ENCODE measurements around the gene EFNA3. TPM values are rescaled to one million over a fixed set of nuclear protein-coding genes. Genes with fewer than 3 reads are reported as not detected.
"Not testable (repeated sequence)": the region's sequence is repeated elsewhere in the genome, so short reads cannot be mapped to it uniquely, and the experiment has no call there.

The EFNA3 gene
- total and polyA plus RNA-seq, 4 donors: 0.41 to 3.2 (median 1.8) TPM; not detected in 1

GRCh38 chr1:155108296-155108695 lies 29.7 kb downstream of the EFNA3 start:
- DNase-seq: no peak
- WGBS, 2 donors: 74 to 75% methylated on average over 5 of the region's 5 CpGs
- peaks cover 0 to 2% of the 10 kb centered on the region in 2 donors for H3K27me3 ChIP-seq (ENCODE audit: control insufficient read depth in 1 of 2, insufficient read depth in 2 of 2, low read length in 1 of 2)
- no peaks in the 10 kb centered on the region for H3K9me3 ChIP-seq (ENCODE audit: control insufficient read depth, low read length)
- H3K36me3 ChIP-seq (ENCODE audit: control insufficient read depth in 1 of 2, insufficient read depth in 2 of 2, low read length in 1 of 2): no peaks in the 10 kb centered on the region
- no peaks in the 10 kb centered on the region for H3K4me1 ChIP-seq (ENCODE audit: control insufficient read depth in 1 of 2, insufficient read depth in 2 of 2, low read length in 2 of 2)
- H3K4me3 ChIP-seq (ENCODE audit: low read length in 2 of 2): no peak overlapping the region
- no peak for ATAC-seq (ENCODE audit: low FRiP score)
- intact Hi-C loops (cut with DNase I): no loop called here
- no peak overlapping the region for H3K27ac ChIP-seq (ENCODE audit: low read depth in 1 of 2, low read length in 2 of 2)

GRCh38 chr1:155110381-155110780 lies 31.7 kb downstream of the EFNA3 start:
- Histone ChIP-seq H3K27me3 (ENCODE audit: control insufficient read depth in 1 of 2, insufficient read depth in 2 of 2, low read length in 1 of 2) (peaks cover 0 to 2% of the 10 kb centered on the region in 2 donors), H3K9me3 (ENCODE audit: control insufficient read depth, low read length) (no peaks in the 10 kb centered on the region), H3K4me3 (ENCODE audit: low read length in 2 of 2) (no peak overlapping the region), H3K4me1 (ENCODE audit: control insufficient read depth in 1 of 2, insufficient read depth in 2 of 2, low read length in 2 of 2) (no peaks in the 10 kb centered on the region), H3K27ac (ENCODE audit: low read depth in 1 of 2, low read length in 2 of 2) (no peak overlapping the region), H3K36me3 (ENCODE audit: control insufficient read depth in 1 of 2, insufficient read depth in 2 of 2, low read length in 1 of 2) (no peaks in the 10 kb centered on the region)
- intact Hi-C loops (cut with DNase I): no loop called here
- DNase-seq (no peak), ATAC-seq (ENCODE audit: low FRiP score) (no peak)
- 83 to 84% methylated on average over 8 of the region's 8 CpGs for WGBS, 2 donors

- Histone ChIP-seq H3K9me3 (ENCODE audit: control insufficient read depth, low read length) (no peaks in the 10 kb centered on the region), H3K36me3 (ENCODE audit: control insufficient read depth in 1 of 2, insufficient read depth in 2 of 2, low read length in 1 of 2) (no peaks in the 10 kb centered on the region), H3K4me1 (ENCODE audit: control insufficient read depth in 1 of 2, insufficient read depth in 2 of 2, low read length in 2 of 2) (no peaks in the 10 kb centered on the region), H3K4me3 (ENCODE audit: low read length in 2 of 2) (no peak overlapping the region), H3K27me3 (ENCODE audit: control insufficient read depth in 1 of 2, insufficient read depth in 2 of 2, low read length in 1 of 2) (peaks cover 0 to 2% of the 10 kb centered on the region in 2 donors), H3K27ac (ENCODE audit: low read depth in 1 of 2, low read length in 2 of 2) (no peak overlapping the region)
- DNase-seq: no peak
- 76 to 79% methylated on average over 8 of the region's 8 CpGs for WGBS, 2 donors
- intact Hi-C loops (cut with DNase I): no loop called here
- no peak for ATAC-seq (ENCODE audit: low FRiP score)
Observed at GRCh38 chr1:155110826-155111225, 32.2 kb downstream of the EFNA3 start.

- H3K9me3 ChIP-seq (ENCODE audit: control insufficient read depth, low read length): no peaks in the 10 kb centered on the region
- H3K4me1 ChIP-seq (ENCODE audit: control insufficient read depth in 1 of 2, insufficient read depth in 2 of 2, low read length in 2 of 2): no peaks in the 10 kb centered on the region
- DNase-seq (no peak), ATAC-seq (ENCODE audit: low FRiP score) (no peak)
- H3K27me3 ChIP-seq (ENCODE audit: control insufficient read depth in 1 of 2, insufficient read depth in 2 of 2, low read length in 1 of 2): no peaks in the 10 kb centered on the region
- no peaks in the 10 kb centered on the region for H3K36me3 ChIP-seq (ENCODE audit: control insufficient read depth in 1 of 2, insufficient read depth in 2 of 2, low read length in 1 of 2)
- H3K27ac ChIP-seq (ENCODE audit: low read depth in 1 of 2, low read length in 2 of 2): no peak overlapping the region
- WGBS, 2 donors: 51 to 62% methylated on average over 5 of the region's 5 CpGs
- H3K4me3 ChIP-seq (ENCODE audit: low read length in 2 of 2): no peak overlapping the region
- intact Hi-C loops (cut with DNase I): no loop called here
Observed at GRCh38 chr1:155113450-155113980, 34.9 kb downstream of the EFNA3 start.

- 48 to 55% methylated on average over 5 of the region's 5 CpGs for WGBS, 2 donors
- no peak for DNase-seq
- Histone ChIP-seq H3K27me3 (ENCODE audit: control insufficient read depth in 1 of 2, insufficient read depth in 2 of 2, low read length in 1 of 2) (no peaks in the 10 kb centered on the region), H3K36me3 (ENCODE audit: control insufficient read depth in 1 of 2, insufficient read depth in 2 of 2, low read length in 1 of 2) (no peaks in the 10 kb centered on the region), H3K9me3 (ENCODE audit: control insufficient read depth, low read length) (no peaks in the 10 kb centered on the region), H3K4me1 (ENCODE audit: control insufficient read depth in 1 of 2, insufficient read depth in 2 of 2, low read length in 2 of 2) (no peaks in the 10 kb centered on the region), H3K27ac (ENCODE audit: low read depth in 1 of 2, low read length in 2 of 2) (no peak overlapping the region), H3K4me3 (ENCODE audit: low read length in 2 of 2) (no peak overlapping the region)
- intact Hi-C loops (cut with DNase I): no loop called here
- ATAC-seq (ENCODE audit: low FRiP score): no peak
Observed at GRCh38 chr1:155116113-155116764, 37.6 kb downstream of the EFNA3 start.

GRCh38 chr1:155117610-155118009 lies 39.0 kb downstream of the EFNA3 start:
- H3K36me3 ChIP-seq (ENCODE audit: control insufficient read depth in 1 of 2, insufficient read depth in 2 of 2, low read length in 1 of 2): no peaks in the 10 kb centered on the region
- ATAC-seq (ENCODE audit: low FRiP score) (no peak), DNase-seq (no peak)
- no peak overlapping the region for H3K27ac ChIP-seq (ENCODE audit: low read depth in 1 of 2, low read length in 2 of 2)
- H3K27me3 ChIP-seq (ENCODE audit: control insufficient read depth in 1 of 2, insufficient read depth in 2 of 2, low read length in 1 of 2): no peaks in the 10 kb centered on the region
- intact Hi-C loops (cut with DNase I): no loop called here
- no peaks in the 10 kb centered on the region for H3K9me3 ChIP-seq (ENCODE audit: control insufficient read depth, low read length)
- H3K4me3 ChIP-seq (ENCODE audit: low read length in 2 of 2): no peak overlapping the region
- 62 to 65% methylated on average over 4 of the region's 4 CpGs for WGBS, 2 donors
- no peaks in the 10 kb centered on the region for H3K4me1 ChIP-seq (ENCODE audit: control insufficient read depth in 1 of 2, insufficient read depth in 2 of 2, low read length in 2 of 2)

GRCh38 chr1:155118090-155118489 lies 39.5 kb downstream of the EFNA3 start:
- H3K4me1 ChIP-seq (ENCODE audit: control insufficient read depth in 1 of 2, insufficient read depth in 2 of 2, low read length in 2 of 2); ATAC-seq (ENCODE audit: low FRiP score); intact Hi-C loops (cut with DNase I); H3K27ac ChIP-seq (ENCODE audit: low read depth in 1 of 2, low read length in 2 of 2); H3K27me3 ChIP-seq (ENCODE audit: control insufficient read depth in 1 of 2, insufficient read depth in 2 of 2, low read length in 1 of 2); H3K9me3 ChIP-seq (ENCODE audit: control insufficient read depth, low read length); DNase-seq; H3K4me3 ChIP-seq (ENCODE audit: low read length in 2 of 2); H3K36me3 ChIP-seq (ENCODE audit: control insufficient read depth in 1 of 2, insufficient read depth in 2 of 2, low read length in 1 of 2): not testable (repeated sequence)
- WGBS, 2 donors: 88 to 91% methylated on average over 7 of the region's 7 CpGs

GRCh38 chr1:155120253-155120652 lies 41.6 kb downstream of the EFNA3 start:
- no peaks in the 10 kb centered on the region for H3K4me1 ChIP-seq (ENCODE audit: control insufficient read depth in 1 of 2, insufficient read depth in 2 of 2, low read length in 2 of 2)
- no peaks in the 10 kb centered on the region for H3K36me3 ChIP-seq (ENCODE audit: control insufficient read depth in 1 of 2, insufficient read depth in 2 of 2, low read length in 1 of 2)
- H3K27me3 ChIP-seq (ENCODE audit: control insufficient read depth in 1 of 2, insufficient read depth in 2 of 2, low read length in 1 of 2): no peaks in the 10 kb centered on the region
- WGBS, 2 donors: 60 to 61% methylated on average over 6 of the region's 6 CpGs
- DNase-seq: no peak
- H3K4me3 ChIP-seq (ENCODE audit: low read length in 2 of 2): no peak overlapping the region
- ATAC-seq (ENCODE audit: low FRiP score): no peak
- intact Hi-C loops (cut with DNase I): no loop called here
- no peak overlapping the region for H3K27ac ChIP-seq (ENCODE audit: low read depth in 1 of 2, low read length in 2 of 2)
- H3K9me3 ChIP-seq (ENCODE audit: control insufficient read depth, low read length): no peaks in the 10 kb centered on the region

GRCh38 chr1:155121249-155121648 lies 42.6 kb downstream of the EFNA3 start:
- intact Hi-C loops (cut with DNase I): no loop called here

More at GRCh38 chr1:155121249-155121648, 42.6 kb downstream of the EFNA3 start:
- H3K4me1 ChIP-seq (ENCODE audit: control insufficient read depth in 1 of 2, insufficient read depth in 2 of 2, low read length in 2 of 2): no peaks in the 10 kb centered on the region
- 80 to 94% methylated on average over 2 of the region's 2 CpGs for WGBS, 2 donors
- ATAC-seq (ENCODE audit: low FRiP score): no peak
- H3K27ac ChIP-seq (ENCODE audit: low read depth in 1 of 2, low read length in 2 of 2): no peak overlapping the region
- H3K4me3 ChIP-seq (ENCODE audit: low read length in 2 of 2): no peak overlapping the region
- H3K36me3 ChIP-seq (ENCODE audit: control insufficient read depth in 1 of 2, insufficient read depth in 2 of 2, low read length in 1 of 2): no peaks in the 10 kb centered on the region
- no peak for DNase-seq
- no peaks in the 10 kb centered on the region for H3K9me3 ChIP-seq (ENCODE audit: control insufficient read depth, low read length)
- H3K27me3 ChIP-seq (ENCODE audit: control insufficient read depth in 1 of 2, insufficient read depth in 2 of 2, low read length in 1 of 2): no peaks in the 10 kb centered on the region

All from aorta (tissue), 5 donors.